HG03342 (cell line): ENCODE data around the gene MDH1.

Source experiments
- ATAC-seq: cut with Tn5 transposase; IDR thresholded peaks from one replicate; pipeline ENCODE4 v1.9.1; 2021; ENCODE audit warnings: mild to moderate bottlenecking, moderate library complexity; ENCODE audit not compliant: unreplicated experiment

Gene MDH1

GRCh38 chr2:63628403-63628942 is 39.7 kb downstream of the MDH1 start:
- no peak for ATAC-seq

DNA sequence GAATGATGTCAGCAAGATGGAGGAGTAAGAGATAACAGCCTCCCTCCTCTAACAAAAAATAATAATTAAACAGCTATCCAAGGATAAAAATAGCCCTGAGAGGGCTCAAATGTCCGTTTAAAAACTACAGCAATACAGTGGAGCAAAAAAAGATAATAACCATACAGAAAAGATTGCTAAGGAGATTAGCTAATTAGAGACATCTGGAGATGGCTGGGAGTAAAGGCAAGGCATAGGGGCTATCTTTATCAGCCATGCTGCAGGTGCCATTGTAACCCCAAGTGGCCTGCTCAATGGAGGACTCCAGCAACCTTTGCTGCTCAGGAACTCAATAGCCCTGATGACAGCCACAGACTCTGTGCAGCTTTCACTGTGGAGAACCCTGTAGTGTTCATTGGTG is 42.7 kb downstream of the MDH1 start:
- ATAC-seq, result no peak

- ATAC-seq, result no peak
Measured at GRCh38 chr2:63632382-63632781, 43.6 kb downstream of the MDH1 start.

DNA sequence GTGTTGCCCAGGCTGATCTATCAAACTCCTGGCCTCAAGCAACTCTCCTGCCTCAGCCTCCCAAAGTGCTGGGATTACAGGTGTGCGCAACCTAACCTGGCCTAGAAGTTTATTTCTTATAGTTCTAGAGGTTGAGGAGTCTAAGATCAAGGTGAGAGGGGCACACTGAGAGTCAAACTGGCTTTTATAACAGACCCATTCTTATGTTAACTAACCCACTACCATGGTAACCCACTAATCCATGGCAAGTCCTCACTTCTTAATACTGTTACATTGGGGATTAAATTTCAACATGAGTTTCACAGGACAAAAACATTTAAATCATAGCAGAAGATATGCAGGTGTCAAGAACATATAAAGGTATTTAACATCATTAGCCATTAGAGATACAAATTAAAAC is 50.6 kb downstream of the MDH1 start:
- no peak for ATAC-seq

DNA sequence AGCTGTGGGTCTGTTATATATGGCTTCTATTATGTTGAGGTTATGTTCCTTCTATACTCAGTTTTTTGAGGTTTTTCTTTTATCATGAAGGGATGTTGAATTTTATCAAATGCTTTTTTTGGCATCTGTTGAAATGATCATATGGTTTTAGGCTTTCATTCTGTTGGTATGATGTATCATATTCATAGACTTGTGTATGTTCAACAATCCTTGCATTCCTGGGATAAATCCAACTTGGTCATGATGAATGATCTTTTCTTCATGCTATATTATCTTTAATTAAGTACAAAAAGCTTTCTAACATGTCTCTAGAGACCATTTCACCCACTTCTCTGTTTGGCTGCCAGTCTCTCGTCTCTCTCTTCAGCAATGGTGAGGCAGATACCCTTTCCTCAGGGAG is 54.2 kb downstream of the MDH1 start:
- ATAC-seq, result no peak

DNA sequence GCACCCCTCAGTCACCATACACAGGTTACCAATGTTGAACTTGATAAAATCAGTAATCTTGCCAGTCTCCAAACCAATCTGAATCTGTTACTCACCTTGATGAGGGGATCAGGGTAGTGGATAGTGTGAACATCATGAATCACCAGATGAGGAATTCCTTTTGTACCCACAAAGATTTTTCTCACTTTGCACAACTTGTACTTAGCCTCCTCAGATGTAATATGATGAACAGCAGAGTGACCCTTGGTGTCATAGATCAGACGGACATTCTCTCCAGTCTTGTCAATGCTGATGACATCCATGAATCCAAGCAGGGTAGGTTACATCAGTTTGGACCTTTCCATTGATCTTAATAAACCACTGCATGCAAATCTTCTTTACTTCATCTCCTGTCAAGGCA is 54.7 kb downstream of the MDH1 start:
- no peak for ATAC-seq

GRCh38 chr2:63648632-63649031 is 59.9 kb downstream of the MDH1 start:
- no peak for ATAC-seq

GRCh38 chr2:63649829-63650228 is 61.1 kb downstream of the MDH1 start:
- ATAC-seq, result no peak

DNA sequence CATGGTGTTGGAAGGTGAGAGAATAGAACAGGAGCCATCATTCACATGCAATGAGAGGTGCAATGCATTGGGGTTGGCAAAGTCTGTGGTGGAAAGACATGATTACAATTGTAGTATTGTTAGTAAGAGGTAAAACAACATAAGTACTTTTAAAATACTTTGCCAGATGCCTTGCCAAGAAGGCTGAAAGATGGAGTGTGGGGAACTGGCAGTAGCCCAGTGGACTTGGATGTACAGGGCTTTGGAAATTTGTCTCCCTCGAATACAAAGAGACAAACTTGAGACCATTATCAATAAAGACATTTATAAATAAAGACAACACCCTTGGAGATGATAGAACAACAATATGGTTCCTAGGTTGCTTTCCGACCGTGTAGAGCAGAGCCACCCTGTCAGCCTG is 62.0 kb downstream of the MDH1 start:
- ATAC-seq, result no peak

DNA sequence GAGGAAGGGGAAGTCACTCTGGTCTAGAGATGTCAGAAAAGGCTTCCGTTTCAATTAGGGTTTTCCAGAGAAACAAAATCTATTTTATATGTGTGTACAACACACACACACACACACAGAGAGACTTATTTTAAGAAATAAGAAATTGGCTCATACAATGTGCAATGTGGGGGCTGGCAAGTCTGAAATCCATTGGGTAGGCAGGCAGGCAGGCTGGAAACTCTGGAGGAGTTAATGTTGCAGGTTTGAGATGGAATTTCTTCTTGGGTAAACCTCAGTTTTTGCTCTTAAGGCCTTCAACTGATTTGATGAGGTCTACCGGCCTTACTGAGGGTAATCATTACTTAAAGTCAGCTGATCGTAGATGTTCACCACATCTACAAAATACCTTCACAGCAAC is 62.6 kb downstream of the MDH1 start:
- no peak for ATAC-seq

DNA sequence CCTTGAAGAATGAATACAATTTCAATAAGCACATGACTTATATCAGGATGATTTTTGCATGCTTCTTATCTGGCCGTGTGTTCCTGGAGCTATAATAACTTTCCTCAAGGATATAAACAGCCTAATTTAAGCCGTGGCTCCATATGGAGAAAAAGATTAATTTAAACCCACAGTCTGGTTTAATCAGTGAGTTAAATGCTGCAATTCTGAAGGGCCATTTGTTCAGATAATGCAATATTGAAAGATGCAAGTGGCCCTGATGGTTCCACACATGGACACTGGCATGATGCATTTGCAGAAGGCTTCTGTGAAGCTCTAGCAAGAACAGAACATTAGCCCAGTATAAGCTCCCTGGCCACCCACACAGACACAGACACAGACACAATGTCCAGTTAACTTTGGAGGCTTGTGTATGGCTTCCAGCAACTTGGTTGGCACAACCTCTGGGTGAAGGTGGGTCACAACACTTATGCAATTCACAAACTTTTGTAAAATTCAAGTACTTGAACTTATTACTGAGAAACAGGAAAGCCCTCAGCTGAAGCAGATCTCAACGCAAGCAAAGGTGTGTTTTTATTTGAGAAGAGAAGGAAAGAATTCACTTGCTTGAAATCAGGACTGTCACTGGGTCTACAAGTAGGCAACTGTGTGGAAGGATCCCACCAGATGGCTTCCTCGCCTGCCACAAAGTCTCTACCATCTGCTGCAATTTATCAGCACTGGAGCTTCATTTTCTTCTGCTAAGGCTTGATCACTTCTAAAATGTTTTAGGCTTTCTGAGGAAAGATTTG is 63.3 kb downstream of the MDH1 start:
- ATAC-seq, result no peak

- no peak for ATAC-seq
Measured at GRCh38 chr2:63652652-63652985, 63.9 kb downstream of the MDH1 start.

DNA sequence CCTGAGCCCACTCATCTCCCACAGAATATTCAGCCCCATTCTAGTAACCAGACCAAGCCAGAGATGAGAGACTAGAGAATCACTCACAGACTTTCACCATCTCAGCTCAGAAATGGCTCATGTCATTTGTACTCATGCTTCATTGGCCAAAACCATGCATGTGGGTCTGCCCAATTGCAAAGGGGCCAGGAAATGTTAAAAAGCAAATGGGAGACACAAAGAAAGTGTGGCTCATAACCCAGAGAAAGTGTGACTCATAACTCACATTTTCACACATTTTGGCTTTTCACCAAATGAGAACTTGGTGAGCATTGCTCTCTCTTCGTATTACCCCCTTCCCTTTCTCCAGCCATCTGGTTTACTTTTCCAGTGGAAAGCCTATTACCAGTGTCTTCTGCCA is 66.2 kb downstream of the MDH1 start:
- no peak for ATAC-seq
